H4 (cell line): ENCODE results near the gene TRIM33. TPM values are rescaled to one million over a fixed set of nuclear protein-coding genes. Genes with fewer than 3 reads are reported as not detected.
"Not testable (repeated sequence)": the region's sequence is repeated elsewhere in the genome, so short reads cannot be mapped to it uniquely, and the experiment has no call there.

ENCODE experiments used
- DNase-seq: peaks from one replicate; pipeline ENCODE4 v3.0.0-alpha.2; 2015; ENCODE audit warnings: low spot score
- total RNA-seq: library from RNA; depleted of rRNA; stranded (reverse); fragments of >200 nt; shearing (Covaris generic); gene quantifications from 2 replicates; pipeline ENCODE4 v1.2.3, GENCODE V29; 2014

TRIM33 gene
- total RNA-seq, 1 experiment from 2014 or later, result 8.8 TPM

GRCh38 chr1:114467491-114467890 is 43.5 kb downstream of the TRIM33 start:
- DNase-seq, result no peak

- no peak for DNase-seq
Observed at GRCh38 chr1:114466334-114467014, 44.5 kb downstream of the TRIM33 start.

GRCh38 chr1:114462963-114463362 is 48.0 kb downstream of the TRIM33 start:
- no peak for DNase-seq

- DNase-seq, result no peak
Observed at GRCh38 chr1:114462341-114462740, 48.7 kb downstream of the TRIM33 start.

GRCh38 chr1:114458237-114458777 is 52.7 kb downstream of the TRIM33 start:
- no peak for DNase-seq

GRCh38 chr1:114457675-114458236 is 53.2 kb downstream of the TRIM33 start:
- DNase-seq, result no peak

- DNase-seq, result no peak
Observed at GRCh38 chr1:114456586-114456985, 54.4 kb downstream of the TRIM33 start.

- DNase-seq, result no peak
Observed at GRCh38 chr1:114455102-114455785, 55.8 kb downstream of the TRIM33 start.

GRCh38 chr1:114454539-114454938 is 56.5 kb downstream of the TRIM33 start:
- DNase-seq, result no peak

GRCh38 chr1:114453361-114453784 is 57.6 kb downstream of the TRIM33 start:
- DNase-seq, result no peak

GRCh38 chr1:114448370-114449036 is 62.5 kb downstream of the TRIM33 start:
- DNase-seq, result no peak

GRCh38 chr1:114446198-114446597 is 64.8 kb downstream of the TRIM33 start:
- no peak for DNase-seq

- not testable (repeated sequence) for DNase-seq
Observed at GRCh38 chr1:114443226-114443625, 67.8 kb downstream of the TRIM33 start.

GRCh38 chr1:114441332-114441731 is 69.7 kb downstream of the TRIM33 start:
- no peak for DNase-seq

- DNase-seq, result no peak
Observed at GRCh38 chr1:114439369-114439768, 71.6 kb downstream of the TRIM33 start.

- DNase-seq, result no peak
Observed at GRCh38 chr1:114437812-114438211, 73.2 kb downstream of the TRIM33 start.

GRCh38 chr1:114436799-114437198 is 74.2 kb downstream of the TRIM33 start:
- DNase-seq, result no peak

- no peak for DNase-seq
Observed at GRCh38 chr1:114435088-114435715, 75.8 kb downstream of the TRIM33 start.

GRCh38 chr1:114431026-114431425 is 80.0 kb downstream of the TRIM33 start:
- DNase-seq, result no peak

- DNase-seq, result no peak
Observed at GRCh38 chr1:114428083-114428754, 82.8 kb downstream of the TRIM33 start.

GRCh38 chr1:114427612-114428011 is 83.4 kb downstream of the TRIM33 start:
- no peak for DNase-seq
